ENCODE data around the gene FKBP5. TPM values are rescaled to one million over a fixed set of nuclear protein-coding genes. Genes with fewer than 3 reads are reported as not detected.

FKBP5 gene
- total and polyA plus RNA-seq, 2 donors (not counting 3 experiments of a cell fraction or from before 2014, with no cell fraction given) = 16.7 to 56.8 TPM

- Histone ChIP-seq H3K9ac (replicated peaks; ENCODE audit: extremely low read depth, insufficient read depth, low read length) (no peak overlapping the region), H4K20me1 (replicated peaks; ENCODE audit: control insufficient read depth, extremely low read depth, insufficient read depth, low read length) (no peaks in the 10 kb centered on the region), H3K27ac (ENCODE audit: insufficient read depth, low read depth, low read length) (no peak overlapping the region), H3K9me1 (replicated peaks; ENCODE audit: control insufficient read depth, extremely low read depth, insufficient read depth, low read length) (no peaks in the 10 kb centered on the region), H3K9me3 (replicated peaks; ENCODE audit: control insufficient read depth, insufficient read depth, low read length) (no peaks in the 10 kb centered on the region), H3K36me3 (ENCODE audit: control insufficient read depth in 2 of 2, extremely low read depth in 1 of 2, insufficient read depth in 2 of 2, low read length in 2 of 2) (no peaks in the 10 kb centered on the region), H3K4me1 (ENCODE audit: control insufficient read depth, extremely low read depth, insufficient read depth, low read length) (peaks cover 3% of the 10 kb centered on the region), H3K4me3 (replicated peaks in 1 of 3; ENCODE audit: insufficient read depth in 1 of 3, low read depth in 1 of 3, low read length in 3 of 3) (no peak overlapping the region), H2AFZ (ENCODE audit: low read depth, low read length) (no peak overlapping the region), H3K4me2 (ENCODE audit: insufficient read depth, low read length) (no peak overlapping the region), H3K79me2 (ENCODE audit: control insufficient read depth, insufficient read depth, low read length) (no peaks in the 10 kb centered on the region), H3K27me3 (ENCODE audit: control insufficient read depth in 2 of 2, insufficient read depth in 2 of 2, low read length in 2 of 2) (no peaks in the 10 kb centered on the region)
- no peak for DNase-seq (ENCODE audit: low read depth, low spot score)
- ChIA-PET POLR2A (no interaction called here), CTCF (interaction anchor here (1.5 kb wide), 1 partner anchor 14 kb away, joined by 4 read pairs; no protein-coding TSS in a partner anchor)
- dilution Hi-C loops (cut with MboI; ENCODE audit: extremely low pct_ligation_motif_present, low sequenced_read_pairs) (no loop called here), intact Hi-C loops (cut with micrococcal nuclease) (no loop called here)
- TF ChIP-seq POLR2AphosphoS5 (IDR thresholded peaks at IDR 0.05; ENCODE audit: insufficient read depth, low read depth, low read length) (no peak), GATA2 (IDR thresholded peaks at IDR 0.05; ENCODE audit: insufficient read depth, insufficient read length, low read depth, low read length) (no peak), EZH2 (IDR thresholded peaks at IDR 0.05; ENCODE audit: borderline replicate concordance, low read depth, low read length, severe bottlenecking) (no peak), FOS (IDR thresholded peaks at IDR 0.05; ENCODE audit: borderline replicate concordance, insufficient read depth, low read length) (no peak), JUN (IDR thresholded peaks at IDR 0.05; ENCODE audit: borderline replicate concordance, insufficient read depth, insufficient read length, low read depth) (no peak), CTCF (IDR thresholded peaks at IDR 0.05; ENCODE audit: extremely low read depth in 1 of 2, insufficient read depth in 1 of 2, low read depth in 1 of 2, low read length in 2 of 2) (no peak), POLR2A (IDR thresholded peaks at IDR 0.05; ENCODE audit: low read depth, low read length) (no peak), MAX (IDR thresholded peaks at IDR 0.05; ENCODE audit: insufficient read depth, insufficient read length) (no peak), MYC (IDR thresholded peaks at IDR 0.05; ENCODE audit: low read depth, low read length) (no peak)
- FAIRE-seq = peak; percentile 15
- no TSS peak for BruUV-seq (replicated peaks)
These were observed 77.9 kb downstream of the FKBP5 start for GRCh38 chr6:35610830-35611229.
